ENCODE measurements around the gene SLX4. TPM values are rescaled to one million over a fixed set of nuclear protein-coding genes. Genes with fewer than 3 reads are reported as not detected.

The SLX4 gene
- total RNA-seq, 1 experiment from 2014 or later: 15.5 TPM

DNA sequence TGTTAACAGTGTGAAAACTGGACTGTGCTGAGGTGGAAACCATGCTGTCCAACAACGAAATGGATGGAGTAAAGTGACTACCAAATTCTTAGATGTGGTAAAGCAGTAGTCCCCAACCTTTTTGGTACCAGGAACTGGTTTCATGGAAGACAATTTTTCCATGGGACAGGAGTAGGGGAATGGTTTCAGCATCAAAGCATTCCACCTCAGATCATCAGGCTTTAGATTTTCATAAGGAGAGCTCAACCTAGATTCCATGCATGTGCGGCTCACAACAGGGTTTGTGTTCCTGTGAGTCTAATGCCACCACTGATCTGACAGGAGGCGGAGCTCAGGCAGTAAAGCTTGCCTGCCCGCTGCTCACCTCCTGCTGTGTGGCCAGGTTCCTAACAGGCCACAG is 11.5 kb downstream of the SLX4 start:
- ChIA-PET POLR2A (no interaction called here), CTCF (no interaction called here)
- Histone ChIP-seq H3K27ac (ENCODE audit: low read length) (no peak overlapping the region), H3K4me3 (ENCODE audit: low read depth in 2 of 2, low read length in 2 of 2) (no peak overlapping the region), H3K4me1 (ENCODE audit: control insufficient read depth, insufficient read depth, low read length) (no peaks in the 10 kb centered on the region), H3K9me3 (ENCODE audit: control insufficient read depth, insufficient read depth, low read depth, low read length) (peaks cover 10% of the 10 kb centered on the region; the same call in 1 of the 2 replicates), H3K36me3 (ENCODE audit: control insufficient read depth, insufficient read depth, low read length) (no peaks in the 10 kb centered on the region), H3K27me3 (ENCODE audit: control insufficient read depth, insufficient read depth, low read length) (no peaks in the 10 kb centered on the region)
- no TSS peak for BruUV-seq (replicated peaks)
- ATAC-seq: no peak
- DNase-seq (ENCODE audit: low read depth, low spot score): no peak
- intact Hi-C loops (cut with micrococcal nuclease; ENCODE audit: unreplicated experiment) (no loop called here), in situ Hi-C loops (cut with HindIII; ENCODE audit: low pct_unique_long_range_greater_than_20kb, low sequenced_read_pairs) (no loop called here)
- TF ChIP-seq POLR2AphosphoS5 (IDR thresholded peaks at IDR 0.05; ENCODE audit: low read depth, low read length): no peak
- peak; percentile 83 for TF ChIP-seq TCF7L2 (IDR thresholded peaks at IDR 0.05; ENCODE audit: low read depth, low read length)
- TF ChIP-seq CTCF (IDR thresholded peaks at IDR 0.05): no peak
- TF ChIP-seq REST (IDR thresholded peaks at IDR 0.05; ENCODE audit: insufficient read depth in 1 of 2, low read depth in 2 of 2, low read length in 1 of 2): no peak
- TF ChIP-seq SIN3A (IDR thresholded peaks at IDR 0.05; ENCODE audit: borderline replicate concordance, insufficient read depth, low read depth, low read length): no peak

- Histone ChIP-seq H3K9me3 (ENCODE audit: control insufficient read depth, insufficient read depth, low read depth, low read length) (peaks cover 10% of the 10 kb centered on the region; the same call in 1 of the 2 replicates), H3K4me3 (ENCODE audit: low read depth in 2 of 2, low read length in 2 of 2) (no peak overlapping the region), H3K4me1 (ENCODE audit: control insufficient read depth, insufficient read depth, low read length) (no peaks in the 10 kb centered on the region), H3K27me3 (ENCODE audit: control insufficient read depth, insufficient read depth, low read length) (no peaks in the 10 kb centered on the region), H3K36me3 (ENCODE audit: control insufficient read depth, insufficient read depth, low read length) (no peaks in the 10 kb centered on the region), H3K27ac (ENCODE audit: low read length) (no peak overlapping the region)
- in situ Hi-C loops (cut with HindIII; ENCODE audit: low pct_unique_long_range_greater_than_20kb, low sequenced_read_pairs): no loop called here
- TF ChIP-seq POLR2AphosphoS5 (IDR thresholded peaks at IDR 0.05; ENCODE audit: low read depth, low read length): no peak
- TF ChIP-seq SIN3A (IDR thresholded peaks at IDR 0.05; ENCODE audit: borderline replicate concordance, insufficient read depth, low read depth, low read length): no peak
- TF ChIP-seq REST (IDR thresholded peaks at IDR 0.05; ENCODE audit: insufficient read depth in 1 of 2, low read depth in 2 of 2, low read length in 1 of 2): no peak
- no peak for TF ChIP-seq TCF7L2 (IDR thresholded peaks at IDR 0.05; ENCODE audit: low read depth, low read length)
- TF ChIP-seq CTCF (IDR thresholded peaks at IDR 0.05): no peak
- ChIA-PET POLR2A (no interaction called here), CTCF (no interaction called here)
- no TSS peak for BruUV-seq (replicated peaks)
- DNase-seq (ENCODE audit: low read depth, low spot score) (no peak), ATAC-seq (no peak)
- intact Hi-C loops (cut with micrococcal nuclease; ENCODE audit: unreplicated experiment): no loop called here
Observed at GRCh38 chr16:3599121-3599520, 12.3 kb downstream of the SLX4 start.
